Panc1 (cell line): ENCODE measurements around the gene KIAA1217. TPM values are rescaled to one million over a fixed set of nuclear protein-coding genes. Genes with fewer than 3 reads are reported as not detected.

ENCODE experiments used
- ATAC-seq: fragments of 200-7000 bp; cut with Tn5 transposase; 2 replicates; pipeline ENCODE4 v1.9.1; 2020; ENCODE audit warnings: mild to moderate bottlenecking, moderate library complexity
- BruUV-seq: library from RNA; stranded (reverse); fragments of 400-500 nt; replicated peaks from 2 replicates; lab custom pipeline; 2021; lab: Mats Ljungman, UMichigan
- CTCF ChIA-PET: fragments of 300-600 bp; sonication (Branson Sonifier 250); formaldehyde crosslinking; loops from one replicate; lab custom pipeline; 2022; ENCODE audit warnings: antibody characterized with exemption; lab: Charles Lee
- POLR2A ChIA-PET: fragments of 300-600 bp; sonication (Branson Sonifier 250); formaldehyde crosslinking; loops from one replicate; lab custom pipeline; 2022; ENCODE audit warnings: antibody characterized with exemption; lab: Charles Lee
- DNase-seq: peaks from one replicate; pipeline ENCODE4 v3.0.0-alpha.2; 2010; ENCODE audit warnings: low read depth, low spot score
- H3K27ac ChIP-seq: 2 replicates; pipeline ENCODE4 v1.5.1; 2011; ENCODE audit warnings: mild to moderate bottlenecking, low read length, inconsistent platforms
- H3K27me3 ChIP-seq: fragments of 200-500 bp; sonication (Bioruptor generic); 2 replicates; pipeline ENCODE4 v1.6.0; 2014; ENCODE audit warnings: low read length, inconsistent platforms; ENCODE audit not compliant: control insufficient read depth, insufficient read depth
- H3K36me3 ChIP-seq: fragments of 200-500 bp; sonication (Bioruptor generic); 2 replicates; pipeline ENCODE4 v1.5.1; 2014; ENCODE audit warnings: inconsistent platforms, mild to moderate bottlenecking, low read length, moderate library complexity; ENCODE audit not compliant: control insufficient read depth, insufficient read depth
- H3K4me1 ChIP-seq: 2 replicates; pipeline ENCODE4 v1.5.1; 2011; ENCODE audit warnings: inconsistent platforms, mild to moderate bottlenecking, low read length, moderate library complexity; ENCODE audit not compliant: control insufficient read depth, insufficient read depth
- H3K4me3 ChIP-seq, 2 experiments: 2 replicates each; pipeline ENCODE4 v1.5.1; 2011 to 2012; ENCODE audit warnings: low read depth in 2 of 2, low read length in 2 of 2, mild to moderate bottlenecking in 2 of 2, inconsistent platforms in 1 of 2, moderate library complexity in 1 of 2
- H3K9me3 ChIP-seq: fragments of 200-500 bp; sonication (Bioruptor generic); 2 replicates; pipeline ENCODE4 v1.5.1; 2014; ENCODE audit warnings: low read depth, mild to moderate bottlenecking, inconsistent platforms, low read length, moderate library complexity; ENCODE audit not compliant: control insufficient read depth, insufficient read depth
- CTCF ChIP-seq: fragments of 450-650 bp; IDR thresholded peaks from 2 replicates; pipeline ENCODE4 v1.5.1; 2017; ENCODE audit warnings: mild to moderate bottlenecking
- POLR2AphosphoS5 ChIP-seq: IDR thresholded peaks from 2 replicates; pipeline ENCODE4 v1.6.1; 2012; ENCODE audit warnings: mild to moderate bottlenecking, low read depth, low read length, moderate library complexity
- SIN3A ChIP-seq: IDR thresholded peaks from 2 replicates; pipeline ENCODE4 v1.6.1; 2012; ENCODE audit warnings: low read depth, mild to moderate bottlenecking, low read length, moderate library complexity, borderline replicate concordance; ENCODE audit not compliant: insufficient read depth
- TCF7L2 ChIP-seq: IDR thresholded peaks from 2 replicates; pipeline ENCODE4 v1.6.1; 2011; ENCODE audit warnings: mild to moderate bottlenecking, low read depth, low read length, inconsistent platforms
- in situ Hi-C: cut with HindIII; loops from 2 replicates; pipeline ENCODE4 v1.10.0; 2016; ENCODE audit warnings: low sequenced_read_pairs, low pct_unique_long_range_greater_than_20kb
- intact Hi-C: fragments of 100-400 bp; cut with micrococcal nuclease; formaldehyde crosslinking; loops from one replicate; pipeline ENCODE4 v1.10.0; 2022; ENCODE audit not compliant: unreplicated experiment
- total RNA-seq: library from RNA; stranded (reverse); gene quantifications from one replicate; pipeline ENCODE4 v1.2.1, GENCODE V29; 2021; ENCODE audit not compliant: unreplicated experiment
- TF ChIP-seq, protein P1 (sequence below), 2 experiments: IDR thresholded peaks; 2 replicates each; pipeline ENCODE4 v1.6.1; 2011 to 2012; ENCODE audit warnings: low read depth in 2 of 2, control low read depth in 1 of 2, low read length in 1 of 2, mild to moderate bottlenecking in 1 of 2, moderate library complexity in 1 of 2; ENCODE audit not compliant: insufficient read depth in 1 of 2

The KIAA1217 gene
- total RNA-seq, 1 experiment from 2014 or later: 11.6 TPM

DNA sequence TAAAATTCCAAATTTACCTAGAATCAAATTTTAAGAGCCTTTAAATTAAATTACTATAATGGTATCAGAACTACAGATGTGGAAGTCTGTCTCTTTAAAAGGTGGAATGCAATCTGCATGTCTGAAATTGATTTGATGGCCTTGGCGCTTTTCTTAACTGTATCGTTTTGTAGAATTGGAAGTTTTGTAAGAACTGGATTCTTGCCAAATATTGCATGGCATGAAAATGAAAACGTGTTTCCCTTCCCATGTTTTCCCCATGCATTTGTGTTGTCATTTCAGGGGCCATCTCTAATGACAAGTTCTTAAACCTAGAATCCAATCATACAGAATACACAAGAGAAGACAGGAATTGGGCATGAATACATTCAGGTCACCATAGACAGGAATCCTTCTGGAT is 162.5 kb downstream of the KIAA1217 start:
- ChIA-PET CTCF (no interaction called here), POLR2A (no interaction called here)
- Histone ChIP-seq H3K4me3 (no peak overlapping the region), H3K27ac (no peak overlapping the region), H3K36me3 (no peaks in the 10 kb centered on the region), H3K4me1 (no peaks in the 10 kb centered on the region), H3K27me3 (no peaks in the 10 kb centered on the region), H3K9me3 (no peaks in the 10 kb centered on the region)
- DNase-seq (no peak), ATAC-seq (no peak)
- in situ Hi-C loops (no loop called here), intact Hi-C loops (no loop called here)
- BruUV-seq: no TSS peak
- TF ChIP-seq SIN3A (no peak), POLR2AphosphoS5 (no peak), TCF7L2 (no peak), CTCF (no peak)
- TF ChIP-seq, protein P1, sequence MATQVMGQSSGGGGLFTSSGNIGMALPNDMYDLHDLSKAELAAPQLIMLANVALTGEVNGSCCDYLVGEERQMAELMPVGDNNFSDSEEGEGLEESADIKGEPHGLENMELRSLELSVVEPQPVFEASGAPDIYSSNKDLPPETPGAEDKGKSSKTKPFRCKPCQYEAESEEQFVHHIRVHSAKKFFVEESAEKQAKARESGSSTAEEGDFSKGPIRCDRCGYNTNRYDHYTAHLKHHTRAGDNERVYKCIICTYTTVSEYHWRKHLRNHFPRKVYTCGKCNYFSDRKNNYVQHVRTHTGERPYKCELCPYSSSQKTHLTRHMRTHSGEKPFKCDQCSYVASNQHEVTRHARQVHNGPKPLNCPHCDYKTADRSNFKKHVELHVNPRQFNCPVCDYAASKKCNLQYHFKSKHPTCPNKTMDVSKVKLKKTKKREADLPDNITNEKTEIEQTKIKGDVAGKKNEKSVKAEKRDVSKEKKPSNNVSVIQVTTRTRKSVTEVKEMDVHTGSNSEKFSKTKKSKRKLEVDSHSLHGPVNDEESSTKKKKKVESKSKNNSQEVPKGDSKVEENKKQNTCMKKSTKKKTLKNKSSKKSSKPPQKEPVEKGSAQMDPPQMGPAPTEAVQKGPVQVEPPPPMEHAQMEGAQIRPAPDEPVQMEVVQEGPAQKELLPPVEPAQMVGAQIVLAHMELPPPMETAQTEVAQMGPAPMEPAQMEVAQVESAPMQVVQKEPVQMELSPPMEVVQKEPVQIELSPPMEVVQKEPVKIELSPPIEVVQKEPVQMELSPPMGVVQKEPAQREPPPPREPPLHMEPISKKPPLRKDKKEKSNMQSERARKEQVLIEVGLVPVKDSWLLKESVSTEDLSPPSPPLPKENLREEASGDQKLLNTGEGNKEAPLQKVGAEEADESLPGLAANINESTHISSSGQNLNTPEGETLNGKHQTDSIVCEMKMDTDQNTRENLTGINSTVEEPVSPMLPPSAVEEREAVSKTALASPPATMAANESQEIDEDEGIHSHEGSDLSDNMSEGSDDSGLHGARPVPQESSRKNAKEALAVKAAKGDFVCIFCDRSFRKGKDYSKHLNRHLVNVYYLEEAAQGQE (IDR thresholded peaks at IDR 0.05; ENCODE audit: insufficient read depth in 1 of 2, low read depth in 2 of 2, low read length in 1 of 2): no peak

- no peaks in the 10 kb centered on the region for H3K4me1 ChIP-seq
- no TSS peak for BruUV-seq
- H3K27ac ChIP-seq: no peak overlapping the region
- POLR2A ChIA-PET: no interaction called here
- H3K36me3 ChIP-seq: no peaks in the 10 kb centered on the region
- TF ChIP-seq CTCF: no peak
- TF ChIP-seq, protein P1 (IDR thresholded peaks at IDR 0.05; ENCODE audit: insufficient read depth in 1 of 2, low read depth in 2 of 2, low read length in 1 of 2): no peak
- no peak for TF ChIP-seq POLR2AphosphoS5
- no peak for TF ChIP-seq TCF7L2
- no peak for TF ChIP-seq SIN3A
- H3K4me3 ChIP-seq: no peak overlapping the region
- DNase-seq (no peak), ATAC-seq (no peak)
- no peaks in the 10 kb centered on the region for H3K9me3 ChIP-seq
- CTCF ChIA-PET: no interaction called here
- H3K27me3 ChIP-seq: no peaks in the 10 kb centered on the region
- in situ Hi-C loops: no loop called here
- intact Hi-C loops: no loop called here
These were observed 165.4 kb downstream of the KIAA1217 start for GRCh38 chr10:24374134-24374915.
